HepG2 (cell line): ENCODE results near the gene SDC4. TPM values are rescaled to one million over a fixed set of nuclear protein-coding genes. Genes with fewer than 3 reads are reported as not detected.

ENCODE experiments used
- ATAC-seq: fragments of 200-7000 bp; cut with Tn5 transposase; 3 replicates; pipeline ENCODE4 v1.9.1; 2020; ENCODE audit warnings: mild to moderate bottlenecking, moderate library complexity
- BruUV-seq: library from RNA; stranded (reverse); fragments of 400-500 nt; replicated peaks from 2 replicates; lab custom pipeline; 2021; lab: Mats Ljungman, UMichigan
- CTCF ChIA-PET: fragments of 300-600 bp; formaldehyde crosslinking; extraction: SDS; loops from one replicate; lab custom pipeline; 2021; ENCODE audit warnings: low total read pairs, inconsistent platforms, low intra/inter-chr PET ratio; lab: Yijun Ruan, JAX
- POLR2A ChIA-PET: fragments of 350-600 bp; sonication (Branson Sonifier 250); formaldehyde crosslinking; loops from one replicate; lab custom pipeline; 2020; ENCODE audit warnings: antibody characterized with exemption, inconsistent platforms; lab: Yijun Ruan, JAX
- DNase-seq: peaks from one replicate; pipeline ENCODE4 v3.0.0-alpha.2; 2015; ENCODE audit warnings: low spot score
- FAIRE-seq: peaks from 3 replicates; lab custom pipeline; 2011; peaks lifted over from hg19 to GRCh38; lab: Jason Lieb, UNC
- H2AFZ ChIP-seq: one replicate; pipeline ENCODE4 v1.6.1; 2011; ENCODE audit warnings: low read length, inconsistent platforms
- H3K27ac ChIP-seq: fragments of 300-600 bp; 3 replicates; pipeline ENCODE4 v1.8.0; 2011; ENCODE audit warnings: mixed run types, mild to moderate bottlenecking, mixed read lengths, low read length, inconsistent platforms; ENCODE audit not compliant: insufficient read depth; ENCODE audit errors: extremely low read length
- H3K27me3 ChIP-seq, 2 experiments: fragments of 200-600 bp in 1 of 2; 2 replicates in 1 of 2; 3 replicates in 1 of 2; pipeline versions ENCODE4 v1.6.0 to v1.8.0; 2011; ENCODE audit warnings: low read length in 2 of 2, mild to moderate bottlenecking in 2 of 2, moderate library complexity in 2 of 2, inconsistent platforms in 1 of 2; ENCODE audit not compliant: insufficient read depth in 2 of 2, control insufficient read depth in 1 of 2
- H3K36me3 ChIP-seq, 2 experiments: fragments of 200-600 bp in 1 of 2; replicated peaks in 1 of 2; 2 replicates in 1 of 2; 3 replicates in 1 of 2; pipeline versions ENCODE4 v1.5.1 to v1.8.0; 2011; ENCODE audit warnings: low read length in 2 of 2, inconsistent platforms in 1 of 2; ENCODE audit not compliant: insufficient read depth in 2 of 2, control insufficient read depth in 1 of 2
- H3K4me1 ChIP-seq: 2 replicates; pipeline ENCODE4 v1.5.1; 2012; ENCODE audit warnings: low read length, inconsistent platforms; ENCODE audit not compliant: insufficient read depth
- H3K4me2 ChIP-seq: 2 replicates; pipeline ENCODE4 v1.6.0; 2011; ENCODE audit warnings: low read depth, low read length, inconsistent platforms
- H3K4me3 ChIP-seq, 3 experiments: fragments of 200-600 bp in 1 of 3; sonication (generic), shearing (Covaris generic) in 1 of 3; replicated peaks in 1 of 3; 2 replicates each; pipeline ENCODE4 v1.5.1; 2011 to 2016; ENCODE audit warnings: low read length in 3 of 3, inconsistent platforms in 2 of 3, low read depth in 2 of 3, mild to moderate bottlenecking in 2 of 3, control low read depth in 1 of 3, mixed read lengths in 1 of 3; ENCODE audit not compliant: insufficient read depth in 1 of 3
- H3K79me2 ChIP-seq: one replicate; pipeline ENCODE4 v1.6.1; 2011; ENCODE audit warnings: low read length, inconsistent platforms; ENCODE audit not compliant: insufficient read depth
- H3K9ac ChIP-seq: 2 replicates; pipeline ENCODE4 v1.6.0; 2011; ENCODE audit warnings: mild to moderate bottlenecking, low read depth, low read length, inconsistent platforms; ENCODE audit not compliant: insufficient read depth
- H3K9me3 ChIP-seq: 2 replicates; pipeline ENCODE4 v1.5.1; 2012; ENCODE audit warnings: mild to moderate bottlenecking, low read length
- H4K20me1 ChIP-seq: 2 replicates; pipeline ENCODE4 v1.6.0; 2011; ENCODE audit warnings: inconsistent platforms, mild to moderate bottlenecking, low read length, moderate library complexity; ENCODE audit not compliant: insufficient read depth
- FOXO4 ChIP-seq: sonication (generic); formaldehyde crosslinking; conservative IDR thresholded peaks from 2 replicates; pipeline ENCODE4 v1.8.1; 2023; ENCODE audit warnings: missing genetic modification reagents
- GTF2F1 ChIP-seq: fragments of 150-350 bp; IDR thresholded peaks from 2 replicates; pipeline ENCODE4 v1.6.1; 2014; ENCODE audit warnings: low read length
- HNRNPK ChIP-seq: fragments of 200-400 bp; formaldehyde crosslinking; IDR thresholded peaks from 2 replicates; pipeline ENCODE4 v1.6.1; 2018; ENCODE audit warnings: low read length, low read depth, moderate library complexity, mild to moderate bottlenecking; ENCODE audit not compliant: poor library complexity, severe bottlenecking
- IKZF1 ChIP-seq: fragments of 450-650 bp; IDR thresholded peaks from 2 replicates; pipeline ENCODE4 v1.7.1; 2016
- NFE2L1 ChIP-seq: sonication (generic); formaldehyde crosslinking; IDR thresholded peaks from 2 replicates; pipeline ENCODE4 v1.4.0; 2020; ENCODE audit warnings: missing genetic modification reagents, mild to moderate bottlenecking, borderline replicate concordance
- NR2F2 ChIP-seq: IDR thresholded peaks from 2 replicates; pipeline ENCODE4 v1.6.1; 2012; ENCODE audit warnings: low read depth, inconsistent platforms, borderline replicate concordance
- PCBP2 ChIP-seq: fragments of 200-400 bp; formaldehyde crosslinking; optimal IDR thresholded peaks from 2 replicates; pipeline ENCODE3; 2018; ENCODE audit warnings: low read length, low read depth; ENCODE audit not compliant: poor library complexity, severe bottlenecking
- ZNF282 ChIP-seq: fragments of 450-650 bp; IDR thresholded peaks from 2 replicates; pipeline ENCODE4 v1.6.1; 2018; ENCODE audit not compliant: partially characterized antibody
- ZNF549 ChIP-seq: sonication (generic); formaldehyde crosslinking; IDR thresholded peaks from 2 replicates; pipeline ENCODE4 v1.5.0; 2020; ENCODE audit warnings: missing genetic modification reagents
- ZNF780A ChIP-seq: sonication (generic); formaldehyde crosslinking; IDR thresholded peaks from 2 replicates; pipeline ENCODE4 v1.8.0; 2022; ENCODE audit warnings: mild to moderate bottlenecking, missing genetic modification reagents, moderate library complexity
- ZNF790 ChIP-seq: sonication (generic); formaldehyde crosslinking; IDR thresholded peaks from 2 replicates; pipeline ENCODE4 v1.8.0; 2022; ENCODE audit warnings: missing genetic modification reagents, mild to moderate bottlenecking, borderline replicate concordance
- ZNF891 ChIP-seq: sonication (generic); formaldehyde crosslinking; IDR thresholded peaks from 2 replicates; pipeline ENCODE4 v1.5.0; 2020; ENCODE audit warnings: mild to moderate bottlenecking, missing genetic modification reagents
- WGBS: methylation state at CpG from one replicate; pipeline ENCODE4 v1.1.6; 2017; ENCODE audit warnings: low lambda C conversion rate; 5-methylcytosine and 5-hydroxymethylcytosine counted together
- in situ Hi-C: cut with HindIII; loops from 2 replicates; pipeline ENCODE4 v1.10.0; 2017; ENCODE audit warnings: low pct_unique_long_range_greater_than_20kb; ENCODE audit not compliant: extremely low pct_ligation_motif_present
- intact Hi-C: fragments of 100-400 bp; cut with micrococcal nuclease; formaldehyde crosslinking; loops from one replicate; pipeline ENCODE4 v1.10.0; 2022; ENCODE audit not compliant: unreplicated experiment
- polyA plus RNA-seq, 8 experiments: library from polyadenylated mRNA; depleted of rRNA in 3 of 8; stranded (reverse) in 7 of 8; unstranded in 1 of 8; fragments of >200 nt; fragmentation: Illumina TruSeq in 4 of 8; extraction: Trizol in 4 of 8; gene quantifications; 2 replicates each; pipeline versions ENCODE4 v1.2.1 to v1.2.3, GENCODE V29; 2011 to 2016; ENCODE audit warnings: low read depth in 4 of 8, missing spikeins in 1 of 8, mixed read lengths in 1 of 8; ENCODE audit not compliant: insufficient read depth in 1 of 8
- total RNA-seq, 5 experiments: library from RNA; depleted of rRNA; stranded (reverse); fragments of >200 nt; fragmentation: Illumina TruSeq; extraction: Trizol; gene quantifications; 2 replicates each; pipeline ENCODE4 v1.2.3, GENCODE V29; 2016; ENCODE audit warnings: low read depth in 1 of 5

SDC4 gene
- total and polyA plus RNA-seq, 2 of the 13 experiments (the other 11 are each of a cell fraction or from before 2014, with no cell fraction given) = 49.0 to 65.1 TPM

GRCh38 chr20:45313943-45314342 is 34.3 kb downstream of the SDC4 start:
- Histone ChIP-seq H3K27ac (no peak overlapping the region), H3K4me3 (no peak overlapping the region), H3K9ac (no peak overlapping the region), H3K4me1 (peaks cover 7% of the 10 kb centered on the region), H3K79me2 (no peaks in the 10 kb centered on the region), H3K4me2 (no peak overlapping the region), H4K20me1 (no peaks in the 10 kb centered on the region), H3K36me3 (no peaks in the 10 kb centered on the region), H2AFZ (no peak overlapping the region), H3K9me3 (no peaks in the 10 kb centered on the region), H3K27me3 (peaks cover 7 to 57% of the 10 kb centered on the region in 2 experiments; a peak in 4 of 5 replicates)
- in situ Hi-C loops (no loop called here), intact Hi-C loops (no loop called here)
- TF ChIP-seq ZNF780A (CRISPR knock-in tag) = no peak
- TF ChIP-seq ZNF891 (CRISPR knock-in tag) = 0 out of 2 replicates have a peak, but pooled peaks have one; percentile 31
- BruUV-seq = no TSS peak
- no peak for ATAC-seq
- no peak for FAIRE-seq
- POLR2A ChIA-PET = no interaction called here
- CTCF ChIA-PET = no interaction called here
- DNase-seq = no peak
- whole genome bisulfite sequencing = 53% methylated on average over 11 of the region's 11 CpGs

GRCh38 chr20:45313065-45313695 is 35.0 kb downstream of the SDC4 start:
- BruUV-seq = no TSS peak
- Histone ChIP-seq H3K9ac (no peak overlapping the region), H3K79me2 (no peaks in the 10 kb centered on the region), H2AFZ (no peak overlapping the region), H3K4me2 (no peak overlapping the region), H3K4me1 (peaks cover 7% of the 10 kb centered on the region), H3K36me3 (no peaks in the 10 kb centered on the region), H3K9me3 (no peaks in the 10 kb centered on the region), H3K27ac (no peak overlapping the region), H3K4me3 (no peak overlapping the region), H3K27me3 (peaks cover 5 to 58% of the 10 kb centered on the region in 2 experiments; a peak in 4 of 5 replicates), H4K20me1 (no peaks in the 10 kb centered on the region)
- 16% methylated on average over 8 of the region's 8 CpGs for WGBS
- no peak for FAIRE-seq
- in situ Hi-C loops (no loop called here), intact Hi-C loops (no loop called here)
- ChIA-PET CTCF (no interaction called here), POLR2A (no interaction called here)
- TF ChIP-seq FOXO4 = no peak
- TF ChIP-seq IKZF1 = 0 out of 2 replicates have a peak, but pooled peaks have one; percentile 32
- no peak for TF ChIP-seq GTF2F1
- peak; percentile 84 for TF ChIP-seq HNRNPK
- TF ChIP-seq ZNF549 (CRISPR knock-in tag) = no peak
- no peak for TF ChIP-seq ZNF790
- TF ChIP-seq NFE2L1 = no peak
- 0 out of 2 replicates have a peak, but pooled peaks have one; percentile 25 for TF ChIP-seq NR2F2
- TF ChIP-seq PCBP2 = peak; percentile 100
- TF ChIP-seq ZNF282 = peak; percentile 14
- peak; percentile 18; the same call in 1 of the 3 replicates for ATAC-seq
- no peak for DNase-seq
